HepG2 (cell line): Measurements from ENCODE around the gene BEAN1. TPM values are rescaled to one million over a fixed set of nuclear protein-coding genes. Genes with fewer than 3 reads are reported as not detected.

Experiments
- ARNTL ChIP-seq: sonication (generic); formaldehyde crosslinking; IDR thresholded peaks from 2 replicates; pipeline ENCODE4 v1.4.0; 2020; ENCODE audit warnings: mild to moderate bottlenecking, missing genetic modification reagents
- GATAD1 ChIP-seq: IDR thresholded peaks from 2 replicates; pipeline ENCODE4 v1.6.1; 2016; ENCODE audit warnings: missing genetic modification reagents, missing compliant biosample characterization
- KAT8 ChIP-seq: IDR thresholded peaks from 2 replicates; pipeline ENCODE4 v1.6.1; 2016; ENCODE audit warnings: missing genetic modification reagents, missing compliant biosample characterization
- KDM3A ChIP-seq: IDR thresholded peaks from 2 replicates; pipeline ENCODE4 v1.6.1; 2018; ENCODE audit warnings: low read depth, missing compliant biosample characterization
- KDM6A ChIP-seq: IDR thresholded peaks from 2 replicates; pipeline ENCODE4 v1.6.1; 2016; ENCODE audit warnings: low read depth
- MIXL1 ChIP-seq: IDR thresholded peaks from 2 replicates; pipeline ENCODE4 v1.6.1; 2016
- NFE2L2 ChIP-seq: fragments of 150-350 bp; IDR thresholded peaks from 2 replicates; pipeline ENCODE4 v1.6.1; 2014; ENCODE audit warnings: low read length
- PCBP1 ChIP-seq: fragments of 200-400 bp; formaldehyde crosslinking; IDR thresholded peaks from 2 replicates; pipeline ENCODE4 v1.6.1; 2017; ENCODE audit warnings: mild to moderate bottlenecking, low read depth, low read length, borderline replicate concordance
- SMC3 ChIP-seq: IDR thresholded peaks from 2 replicates; pipeline ENCODE4 v1.6.1; 2011; ENCODE audit warnings: low read length, improper control_type of control experiment
- SP4 ChIP-seq: sonication (generic); formaldehyde crosslinking; IDR thresholded peaks from 2 replicates; pipeline ENCODE4 v1.8.1; 2023; ENCODE audit warnings: mild to moderate bottlenecking, missing genetic modification reagents
- ZFP41 ChIP-seq: sonication (generic); formaldehyde crosslinking; IDR thresholded peaks from 2 replicates; pipeline ENCODE4 v1.4.0; 2020; ENCODE audit warnings: mild to moderate bottlenecking, missing genetic modification reagents, borderline replicate concordance
- ZIK1 ChIP-seq: sonication (generic); formaldehyde crosslinking; IDR thresholded peaks from 2 replicates; pipeline ENCODE4 v1.5.0; 2020; ENCODE audit warnings: mild to moderate bottlenecking, low read depth, missing genetic modification reagents, borderline replicate concordance
- ZMYM3 ChIP-seq: sonication (generic); formaldehyde crosslinking; IDR thresholded peaks from 2 replicates; pipeline ENCODE4 v1.5.1; 2020; ENCODE audit warnings: mild to moderate bottlenecking, missing genetic modification reagents
- ZNF124 ChIP-seq: sonication (generic); formaldehyde crosslinking; IDR thresholded peaks from 2 replicates; pipeline ENCODE4 v1.4.0; 2020; ENCODE audit warnings: missing genetic modification reagents
- ZNF530 ChIP-seq: sonication (generic); formaldehyde crosslinking; IDR thresholded peaks from 2 replicates; pipeline ENCODE4 v1.5.0; 2020; ENCODE audit warnings: low read depth, mild to moderate bottlenecking, missing genetic modification reagents
- ZNF773 ChIP-seq: sonication (generic); formaldehyde crosslinking; IDR thresholded peaks from 2 replicates; pipeline ENCODE4 v1.4.0; 2020; ENCODE audit warnings: missing genetic modification reagents, borderline replicate concordance
- polyA plus RNA-seq, 8 experiments: library from polyadenylated mRNA; depleted of rRNA in 3 of 8; stranded (reverse) in 7 of 8; unstranded in 1 of 8; fragments of >200 nt; fragmentation: Illumina TruSeq in 4 of 8; extraction: Trizol in 4 of 8; gene quantifications; 2 replicates each; pipeline versions ENCODE4 v1.2.1 to v1.2.3, GENCODE V29; 2011 to 2016; ENCODE audit warnings: low read depth in 4 of 8, missing spikeins in 1 of 8, mixed read lengths in 1 of 8; ENCODE audit not compliant: insufficient read depth in 1 of 8
- total RNA-seq, 5 experiments: library from RNA; depleted of rRNA; stranded (reverse); fragments of >200 nt; fragmentation: Illumina TruSeq; extraction: Trizol; gene quantifications; 2 replicates each; pipeline ENCODE4 v1.2.3, GENCODE V29; 2016; ENCODE audit warnings: low read depth in 1 of 5
- TF ChIP-seq, protein P1 (sequence below): sonication (generic); formaldehyde crosslinking; IDR thresholded peaks from 2 replicates; pipeline ENCODE4 v1.4.0; 2020; ENCODE audit warnings: mild to moderate bottlenecking, missing genetic modification reagents
- TF ChIP-seq, protein P2 (sequence below): fragments of 450-650 bp; IDR thresholded peaks from 2 replicates; pipeline ENCODE4 v1.6.1; 2017; ENCODE audit warnings: mild to moderate bottlenecking
- TF ChIP-seq, protein P3 (sequence below): sonication (generic); formaldehyde crosslinking; IDR thresholded peaks from 2 replicates; pipeline ENCODE4 v1.4.0; 2020; ENCODE audit warnings: missing genetic modification reagents

BEAN1 gene
- total and polyA plus RNA-seq, 2 of the 13 experiments (the other 11 are each of a cell fraction or from before 2014, with no cell fraction given): 0.53 to 1.4 TPM

DNA sequence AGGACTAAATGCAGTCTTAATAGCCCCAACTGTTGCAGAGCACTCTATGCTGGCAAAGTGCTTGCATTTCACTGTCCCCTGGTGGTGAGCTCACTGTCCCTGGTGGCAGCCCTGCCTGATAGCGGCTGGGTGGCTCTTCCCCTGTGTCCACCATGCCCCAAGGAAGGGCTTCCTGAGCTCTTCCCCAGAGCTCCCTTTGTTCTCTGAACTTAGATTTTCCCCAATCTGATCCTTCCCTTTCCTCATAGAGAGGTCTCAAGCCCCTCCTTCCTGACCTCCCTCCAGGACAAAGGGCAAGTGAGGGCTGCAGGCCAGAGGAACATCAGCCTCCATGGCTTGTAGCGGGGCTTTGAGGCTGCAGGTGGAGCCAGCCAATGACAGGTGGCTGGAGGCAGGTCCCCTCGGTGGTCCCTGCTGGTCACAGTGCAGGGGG is 17.0 kb downstream of the BEAN1 start (continued):
- TF ChIP-seq, protein P1, sequence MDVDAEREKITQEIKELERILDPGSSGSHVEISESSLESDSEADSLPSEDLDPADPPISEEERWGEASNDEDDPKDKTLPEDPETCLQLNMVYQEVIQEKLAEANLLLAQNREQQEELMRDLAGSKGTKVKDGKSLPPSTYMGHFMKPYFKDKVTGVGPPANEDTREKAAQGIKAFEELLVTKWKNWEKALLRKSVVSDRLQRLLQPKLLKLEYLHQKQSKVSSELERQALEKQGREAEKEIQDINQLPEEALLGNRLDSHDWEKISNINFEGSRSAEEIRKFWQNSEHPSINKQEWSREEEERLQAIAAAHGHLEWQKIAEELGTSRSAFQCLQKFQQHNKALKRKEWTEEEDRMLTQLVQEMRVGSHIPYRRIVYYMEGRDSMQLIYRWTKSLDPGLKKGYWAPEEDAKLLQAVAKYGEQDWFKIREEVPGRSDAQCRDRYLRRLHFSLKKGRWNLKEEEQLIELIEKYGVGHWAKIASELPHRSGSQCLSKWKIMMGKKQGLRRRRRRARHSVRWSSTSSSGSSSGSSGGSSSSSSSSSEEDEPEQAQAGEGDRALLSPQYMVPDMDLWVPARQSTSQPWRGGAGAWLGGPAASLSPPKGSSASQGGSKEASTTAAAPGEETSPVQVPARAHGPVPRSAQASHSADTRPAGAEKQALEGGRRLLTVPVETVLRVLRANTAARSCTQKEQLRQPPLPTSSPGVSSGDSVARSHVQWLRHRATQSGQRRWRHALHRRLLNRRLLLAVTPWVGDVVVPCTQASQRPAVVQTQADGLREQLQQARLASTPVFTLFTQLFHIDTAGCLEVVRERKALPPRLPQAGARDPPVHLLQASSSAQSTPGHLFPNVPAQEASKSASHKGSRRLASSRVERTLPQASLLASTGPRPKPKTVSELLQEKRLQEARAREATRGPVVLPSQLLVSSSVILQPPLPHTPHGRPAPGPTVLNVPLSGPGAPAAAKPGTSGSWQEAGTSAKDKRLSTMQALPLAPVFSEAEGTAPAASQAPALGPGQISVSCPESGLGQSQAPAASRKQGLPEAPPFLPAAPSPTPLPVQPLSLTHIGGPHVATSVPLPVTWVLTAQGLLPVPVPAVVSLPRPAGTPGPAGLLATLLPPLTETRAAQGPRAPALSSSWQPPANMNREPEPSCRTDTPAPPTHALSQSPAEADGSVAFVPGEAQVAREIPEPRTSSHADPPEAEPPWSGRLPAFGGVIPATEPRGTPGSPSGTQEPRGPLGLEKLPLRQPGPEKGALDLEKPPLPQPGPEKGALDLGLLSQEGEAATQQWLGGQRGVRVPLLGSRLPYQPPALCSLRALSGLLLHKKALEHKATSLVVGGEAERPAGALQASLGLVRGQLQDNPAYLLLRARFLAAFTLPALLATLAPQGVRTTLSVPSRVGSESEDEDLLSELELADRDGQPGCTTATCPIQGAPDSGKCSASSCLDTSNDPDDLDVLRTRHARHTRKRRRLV (CRISPR knock-in tag): no peak
- TF ChIP-seq ZNF530 (CRISPR knock-in tag) (no peak), SP4 (CRISPR knock-in tag) (peak; percentile 24; the same call in 1 of the 2 replicates), ZFP41 (CRISPR knock-in tag) (0 out of 2 replicates have a peak, but pooled peaks have one; percentile 56), SMC3 (peak; percentile 79), KAT8 (CRISPR knock-in tag) (no peak), ZNF773 (CRISPR knock-in tag) (no peak), PCBP1 (no peak), ARNTL (no peak), KDM3A (CRISPR knock-in tag) (0 out of 2 replicates have a peak, but pooled peaks have one; percentile 43), ZNF124 (CRISPR knock-in tag) (no peak), NFE2L2 (no peak), ZIK1 (CRISPR knock-in tag) (no peak), KDM6A (CRISPR knock-in tag) (no peak), MIXL1 (CRISPR knock-in tag) (no peak), ZMYM3 (CRISPR knock-in tag) (no peak), GATAD1 (CRISPR knock-in tag) (no peak)
- TF ChIP-seq, protein P2, sequence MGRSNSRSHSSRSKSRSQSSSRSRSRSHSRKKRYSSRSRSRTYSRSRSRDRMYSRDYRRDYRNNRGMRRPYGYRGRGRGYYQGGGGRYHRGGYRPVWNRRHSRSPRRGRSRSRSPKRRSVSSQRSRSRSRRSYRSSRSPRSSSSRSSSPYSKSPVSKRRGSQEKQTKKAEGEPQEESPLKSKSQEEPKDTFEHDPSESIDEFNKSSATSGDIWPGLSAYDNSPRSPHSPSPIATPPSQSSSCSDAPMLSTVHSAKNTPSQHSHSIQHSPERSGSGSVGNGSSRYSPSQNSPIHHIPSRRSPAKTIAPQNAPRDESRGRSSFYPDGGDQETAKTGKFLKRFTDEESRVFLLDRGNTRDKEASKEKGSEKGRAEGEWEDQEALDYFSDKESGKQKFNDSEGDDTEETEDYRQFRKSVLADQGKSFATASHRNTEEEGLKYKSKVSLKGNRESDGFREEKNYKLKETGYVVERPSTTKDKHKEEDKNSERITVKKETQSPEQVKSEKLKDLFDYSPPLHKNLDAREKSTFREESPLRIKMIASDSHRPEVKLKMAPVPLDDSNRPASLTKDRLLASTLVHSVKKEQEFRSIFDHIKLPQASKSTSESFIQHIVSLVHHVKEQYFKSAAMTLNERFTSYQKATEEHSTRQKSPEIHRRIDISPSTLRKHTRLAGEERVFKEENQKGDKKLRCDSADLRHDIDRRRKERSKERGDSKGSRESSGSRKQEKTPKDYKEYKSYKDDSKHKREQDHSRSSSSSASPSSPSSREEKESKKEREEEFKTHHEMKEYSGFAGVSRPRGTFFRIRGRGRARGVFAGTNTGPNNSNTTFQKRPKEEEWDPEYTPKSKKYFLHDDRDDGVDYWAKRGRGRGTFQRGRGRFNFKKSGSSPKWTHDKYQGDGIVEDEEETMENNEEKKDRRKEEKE: no peak
- TF ChIP-seq, protein P3, sequence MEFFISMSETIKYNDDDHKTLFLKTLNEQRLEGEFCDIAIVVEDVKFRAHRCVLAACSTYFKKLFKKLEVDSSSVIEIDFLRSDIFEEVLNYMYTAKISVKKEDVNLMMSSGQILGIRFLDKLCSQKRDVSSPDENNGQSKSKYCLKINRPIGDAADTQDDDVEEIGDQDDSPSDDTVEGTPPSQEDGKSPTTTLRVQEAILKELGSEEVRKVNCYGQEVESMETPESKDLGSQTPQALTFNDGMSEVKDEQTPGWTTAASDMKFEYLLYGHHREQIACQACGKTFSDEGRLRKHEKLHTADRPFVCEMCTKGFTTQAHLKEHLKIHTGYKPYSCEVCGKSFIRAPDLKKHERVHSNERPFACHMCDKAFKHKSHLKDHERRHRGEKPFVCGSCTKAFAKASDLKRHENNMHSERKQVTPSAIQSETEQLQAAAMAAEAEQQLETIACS (CRISPR knock-in tag): no peak
